GM12878 (cell line): Measurements from ENCODE around the gene IQCH.

Source experiments
- BHLHE40 ChIP-seq, 2 experiments: fragments of 450-650 bp in 1 of 2; IDR thresholded peaks; 2 replicates each; pipeline ENCODE4 v1.6.1; 2011 to 2017; ENCODE audit warnings: low read depth in 2 of 2, borderline replicate concordance in 1 of 2, improper control_type of control experiment in 1 of 2, low read length in 1 of 2, mild to moderate bottlenecking in 1 of 2
- CBX5 ChIP-seq: sonication (generic); IDR thresholded peaks from 2 replicates; pipeline ENCODE4 v1.6.1; 2016; ENCODE audit warnings: low read depth, moderate library complexity, mild to moderate bottlenecking, inconsistent platforms
- EP300 ChIP-seq, 2 experiments: fragments of 150-350 bp in 1 of 2; IDR thresholded peaks; 2 replicates each; pipeline ENCODE4 v1.6.1; 2011 to 2012; ENCODE audit warnings: low read depth in 2 of 2, low read length in 2 of 2, borderline replicate concordance in 1 of 2, improper control_type of control experiment in 1 of 2, inconsistent platforms in 1 of 2; ENCODE audit not compliant: control insufficient read depth in 1 of 2
- EZH2 ChIP-seq: IDR thresholded peaks from 2 replicates; pipeline ENCODE4 v1.6.1; 2012; ENCODE audit warnings: low read depth, mild to moderate bottlenecking, control low read depth, inconsistent platforms, low read length, borderline replicate concordance; ENCODE audit not compliant: control insufficient read depth
- POLR2AphosphoS5 ChIP-seq: IDR thresholded peaks from 2 replicates; pipeline ENCODE4 v1.6.1; 2011; ENCODE audit warnings: mild to moderate bottlenecking, low read length, inconsistent platforms
- RFX5 ChIP-seq: IDR thresholded peaks from 2 replicates; pipeline ENCODE4 v1.6.1; 2011; ENCODE audit warnings: low read depth, low read length, improper control_type of control experiment
- TF ChIP-seq, protein P1 (sequence below), 3 experiments: IDR thresholded peaks in 2 of 3; conservative IDR thresholded peaks in 1 of 3; 2 replicates each; pipeline ENCODE4 v1.5.1; 2011; ENCODE audit warnings: low read depth in 3 of 3, low read length in 3 of 3, mild to moderate bottlenecking in 3 of 3, control low read depth in 2 of 3, moderate library complexity in 2 of 3, inconsistent platforms in 1 of 3, mixed read lengths in 1 of 3; ENCODE audit not compliant: control insufficient read depth in 2 of 3, insufficient read depth in 1 of 3; ENCODE audit errors: extremely low read depth in 1 of 3

DNA sequence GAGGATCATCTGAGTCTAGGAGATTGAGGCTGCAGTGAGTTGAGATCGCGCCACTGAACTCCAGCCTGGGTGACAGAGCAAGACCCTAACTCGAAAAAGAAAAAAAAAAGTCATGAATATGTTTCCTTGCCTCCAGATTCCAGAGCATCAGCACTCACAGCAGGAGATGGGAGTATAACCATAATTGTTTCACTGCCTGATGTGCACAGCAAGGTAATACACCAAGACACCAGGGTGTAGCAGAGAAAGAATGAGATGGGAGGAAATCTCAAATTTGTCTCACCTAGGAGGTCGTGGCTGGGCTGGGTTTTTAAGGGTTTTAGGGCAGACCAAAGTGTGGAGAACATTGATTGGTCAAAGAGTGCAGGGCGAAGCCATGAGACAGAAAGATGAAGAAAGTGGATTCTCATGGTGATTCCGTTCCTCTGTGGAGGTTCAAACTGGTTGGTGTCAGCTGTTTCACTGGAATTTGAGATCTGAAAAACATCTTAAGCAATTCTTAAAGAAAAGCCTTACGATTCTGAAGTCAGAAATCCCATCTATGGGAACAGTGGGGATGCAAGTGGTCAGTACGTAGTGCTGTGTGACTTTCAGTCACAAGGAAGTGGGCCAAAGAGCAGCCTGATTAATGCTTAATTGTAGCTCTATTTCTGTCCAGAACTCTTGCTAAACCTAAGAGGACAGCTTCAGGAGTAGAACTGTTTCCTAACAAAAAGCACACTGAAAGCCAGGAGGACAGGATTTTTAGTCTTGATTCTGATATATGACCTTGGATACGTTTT lies 258.5 kb downstream of the IQCH start:
- TF ChIP-seq POLR2AphosphoS5 (no peak), BHLHE40 (IDR thresholded peaks at IDR 0.05; ENCODE audit: borderline replicate concordance in 1 of 2, low read depth in 2 of 2, low read length in 1 of 2) (no peak), EP300 (IDR thresholded peaks at IDR 0.05; ENCODE audit: borderline replicate concordance in 1 of 2, control insufficient read depth in 1 of 2, low read depth in 2 of 2, low read length in 2 of 2) (no peak), EZH2 (no peak), CBX5 (no peak), RFX5 (no peak)
- TF ChIP-seq, protein P1, sequence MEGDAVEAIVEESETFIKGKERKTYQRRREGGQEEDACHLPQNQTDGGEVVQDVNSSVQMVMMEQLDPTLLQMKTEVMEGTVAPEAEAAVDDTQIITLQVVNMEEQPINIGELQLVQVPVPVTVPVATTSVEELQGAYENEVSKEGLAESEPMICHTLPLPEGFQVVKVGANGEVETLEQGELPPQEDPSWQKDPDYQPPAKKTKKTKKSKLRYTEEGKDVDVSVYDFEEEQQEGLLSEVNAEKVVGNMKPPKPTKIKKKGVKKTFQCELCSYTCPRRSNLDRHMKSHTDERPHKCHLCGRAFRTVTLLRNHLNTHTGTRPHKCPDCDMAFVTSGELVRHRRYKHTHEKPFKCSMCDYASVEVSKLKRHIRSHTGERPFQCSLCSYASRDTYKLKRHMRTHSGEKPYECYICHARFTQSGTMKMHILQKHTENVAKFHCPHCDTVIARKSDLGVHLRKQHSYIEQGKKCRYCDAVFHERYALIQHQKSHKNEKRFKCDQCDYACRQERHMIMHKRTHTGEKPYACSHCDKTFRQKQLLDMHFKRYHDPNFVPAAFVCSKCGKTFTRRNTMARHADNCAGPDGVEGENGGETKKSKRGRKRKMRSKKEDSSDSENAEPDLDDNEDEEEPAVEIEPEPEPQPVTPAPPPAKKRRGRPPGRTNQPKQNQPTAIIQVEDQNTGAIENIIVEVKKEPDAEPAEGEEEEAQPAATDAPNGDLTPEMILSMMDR (IDR thresholded peaks at IDR 0.05 in 2 of 3, conservative IDR thresholded peaks at IDR 0.05 in 1 of 3; ENCODE audit: control insufficient read depth in 2 of 3, extremely low read depth in 1 of 3, insufficient read depth in 1 of 3, low read depth in 3 of 3, low read length in 3 of 3) = no peak
